Gastrocnemius medialis (tissue), 4 donors: ENCODE measurements around the gene DERA. TPM values are rescaled to one million over a fixed set of nuclear protein-coding genes. Genes with fewer than 3 reads are reported as not detected.
"Not testable (repeated sequence)": the region's sequence is repeated elsewhere in the genome, so short reads cannot be mapped to it uniquely, and the experiment has no call there.

Experiments
- ATAC-seq, 2 donors: fragments of 150-250 bp; one replicate each; pipeline ENCODE4 v1.9.1; 2016
- DNase-seq, 2 donors: peaks; one replicate each; pipeline ENCODE4 v3.0.0-alpha.2; 2019
- H3K27ac ChIP-seq, 4 donors: fragments of 200-600 bp; sonication (generic); 1 replicate in 1 of 4; 2 replicates in 3 of 4; pipeline ENCODE4 v1.5.1; 2016 to 2018; ENCODE audit warnings: mild to moderate bottlenecking in 2 of 4, moderate library complexity in 1 of 4
- H3K27me3 ChIP-seq, 3 donors: fragments of 200-600 bp; sonication (generic) in 2 of 3; 1 replicate in 1 of 3; 2 replicates in 2 of 3; pipeline versions ENCODE4 v1.5.1 to v1.6.0; 2016 to 2019; ENCODE audit warnings: mild to moderate bottlenecking in 1 of 3, moderate library complexity in 1 of 3
- H3K36me3 ChIP-seq, 2 donors: fragments of 200-600 bp; sonication (generic) in 1 of 2; one replicate each; pipeline ENCODE4 v1.5.1; 2017 to 2018
- H3K4me1 ChIP-seq, 2 donors: fragments of 200-600 bp; sonication (generic) in 1 of 2; one replicate each; pipeline ENCODE4 v1.5.1; 2016 to 2017; ENCODE audit warnings: mild to moderate bottlenecking in 2 of 2
- H3K4me3 ChIP-seq, 4 donors: fragments of 200-600 bp; sonication (generic) in 3 of 4; 1 replicate in 1 of 4; 2 replicates in 3 of 4; pipeline ENCODE4 v1.5.1; 2016 to 2019; ENCODE audit warnings: mild to moderate bottlenecking in 2 of 4
- H3K9me3 ChIP-seq, 3 donors: fragments of 200-600 bp; sonication (generic) in 2 of 3; 1 replicate in 1 of 3; 2 replicates in 2 of 3; pipeline ENCODE4 v1.5.1; 2016 to 2019
- POLR2A ChIP-seq, 2 donors: fragments of 450-650 bp; IDR thresholded peaks; one replicate each; pipeline ENCODE4 v1.6.1; 2017; ENCODE audit warnings: antibody characterized with exemption in 2 of 2, mild to moderate bottlenecking in 2 of 2, moderate library complexity in 2 of 2
- in situ Hi-C, 4 donors: fragments of 200-750 bp; cut with MboI; loops; one replicate each; pipeline versions ENCODE4 v1.15.0 to v1.8.0; 2017; ENCODE audit warnings: low sequenced_read_pairs in 4 of 4
- intact Hi-C: fragments of 100-400 bp; cut with DNase I; formaldehyde crosslinking; loops from one replicate; pipeline ENCODE4 v1.15.1; 2023; ENCODE audit warnings: low total_unique reads
- total RNA-seq, 4 donors: library from RNA; depleted of rRNA; stranded (reverse); fragments of >200 nt; gene quantifications; one replicate each; pipeline versions ENCODE4 v1.1.0 to v1.2.3, GENCODE V29; 2016
- TF ChIP-seq, protein P1 (sequence below), 5 experiments: fragments of 450-650 bp in 3 of 5; fragments of 200-600 bp in 2 of 5; sonication (generic) in 2 of 5; IDR thresholded peaks in 4 of 5; conservative IDR thresholded peaks in 1 of 5; 1 replicate in 4 of 5; 2 replicates in 1 of 5; pipeline ENCODE4 v1.5.1; 2016 to 2019; ENCODE audit warnings: antibody characterized with exemption in 5 of 5, mild to moderate bottlenecking in 3 of 5, moderate library complexity in 3 of 5

Gene DERA
- total RNA-seq, 4 donors from 2014 or later = 29.2 to 50.1 (median 34.3) TPM

DNA sequence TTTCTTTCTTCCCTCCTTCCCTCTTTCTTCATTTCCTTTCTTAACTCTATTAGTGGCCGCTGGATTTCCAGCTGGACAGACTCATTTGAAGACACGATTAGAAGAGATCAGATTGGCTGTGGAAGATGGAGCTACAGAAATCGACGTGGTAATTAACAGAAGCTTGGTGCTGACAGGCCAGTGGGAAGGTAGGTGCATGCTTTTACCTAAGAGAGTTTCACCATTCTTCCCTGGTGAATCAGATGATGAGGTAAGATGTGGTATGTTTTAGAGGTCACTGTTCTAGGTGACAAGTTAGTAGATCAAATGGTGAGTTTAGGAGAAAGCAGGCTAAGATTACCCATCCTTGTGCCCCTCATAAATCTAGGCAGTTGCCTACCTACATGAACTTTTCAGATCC lies 51.6 kb downstream of the DERA start:
- H3K36me3 ChIP-seq = peaks cover 0 to 36% of the 10 kb centered on the region in 2 donors
- TF ChIP-seq, protein P1, sequence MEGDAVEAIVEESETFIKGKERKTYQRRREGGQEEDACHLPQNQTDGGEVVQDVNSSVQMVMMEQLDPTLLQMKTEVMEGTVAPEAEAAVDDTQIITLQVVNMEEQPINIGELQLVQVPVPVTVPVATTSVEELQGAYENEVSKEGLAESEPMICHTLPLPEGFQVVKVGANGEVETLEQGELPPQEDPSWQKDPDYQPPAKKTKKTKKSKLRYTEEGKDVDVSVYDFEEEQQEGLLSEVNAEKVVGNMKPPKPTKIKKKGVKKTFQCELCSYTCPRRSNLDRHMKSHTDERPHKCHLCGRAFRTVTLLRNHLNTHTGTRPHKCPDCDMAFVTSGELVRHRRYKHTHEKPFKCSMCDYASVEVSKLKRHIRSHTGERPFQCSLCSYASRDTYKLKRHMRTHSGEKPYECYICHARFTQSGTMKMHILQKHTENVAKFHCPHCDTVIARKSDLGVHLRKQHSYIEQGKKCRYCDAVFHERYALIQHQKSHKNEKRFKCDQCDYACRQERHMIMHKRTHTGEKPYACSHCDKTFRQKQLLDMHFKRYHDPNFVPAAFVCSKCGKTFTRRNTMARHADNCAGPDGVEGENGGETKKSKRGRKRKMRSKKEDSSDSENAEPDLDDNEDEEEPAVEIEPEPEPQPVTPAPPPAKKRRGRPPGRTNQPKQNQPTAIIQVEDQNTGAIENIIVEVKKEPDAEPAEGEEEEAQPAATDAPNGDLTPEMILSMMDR (IDR thresholded peaks at IDR 0.05 in 4 of 5, conservative IDR thresholded peaks at IDR 0.05 in 1 of 5) = no peak
- TF ChIP-seq POLR2A (IDR thresholded peaks at IDR 0.05) = no peak
- intact Hi-C loops (no loop called here), in situ Hi-C loops (no loop called here)
- H3K9me3 ChIP-seq = no peaks in the 10 kb centered on the region
- ATAC-seq = no peak
- no peak overlapping the region for H3K27ac ChIP-seq
- no peaks in the 10 kb centered on the region for H3K27me3 ChIP-seq
- no peak overlapping the region for H3K4me3 ChIP-seq
- DNase-seq = no peak
- H3K4me1 ChIP-seq = no peaks in the 10 kb centered on the region

DNA sequence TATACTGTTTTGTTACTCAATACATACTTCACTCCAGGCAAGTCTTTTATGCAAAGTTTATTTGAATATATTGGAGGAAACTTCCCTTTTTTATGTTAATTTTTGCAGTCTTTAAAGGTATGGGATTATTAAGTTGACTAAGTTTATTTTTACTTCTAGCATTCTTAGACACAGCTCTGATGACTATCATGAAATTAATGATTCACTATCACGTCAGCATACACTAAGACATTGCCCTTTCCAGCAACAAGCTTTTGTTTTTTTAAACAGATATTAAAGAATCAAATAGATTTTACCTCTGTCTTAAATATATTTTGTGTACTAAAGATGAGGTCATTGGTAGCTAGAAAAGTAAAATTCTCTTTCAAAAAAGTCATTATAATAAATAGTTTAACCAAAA lies 52.1 kb downstream of the DERA start:
- TF ChIP-seq, protein P1 (IDR thresholded peaks at IDR 0.05 in 4 of 5, conservative IDR thresholded peaks at IDR 0.05 in 1 of 5) = no peak
- TF ChIP-seq POLR2A (IDR thresholded peaks at IDR 0.05) = no peak
- peaks cover 0 to 36% of the 10 kb centered on the region in 2 donors for H3K36me3 ChIP-seq

DNA sequence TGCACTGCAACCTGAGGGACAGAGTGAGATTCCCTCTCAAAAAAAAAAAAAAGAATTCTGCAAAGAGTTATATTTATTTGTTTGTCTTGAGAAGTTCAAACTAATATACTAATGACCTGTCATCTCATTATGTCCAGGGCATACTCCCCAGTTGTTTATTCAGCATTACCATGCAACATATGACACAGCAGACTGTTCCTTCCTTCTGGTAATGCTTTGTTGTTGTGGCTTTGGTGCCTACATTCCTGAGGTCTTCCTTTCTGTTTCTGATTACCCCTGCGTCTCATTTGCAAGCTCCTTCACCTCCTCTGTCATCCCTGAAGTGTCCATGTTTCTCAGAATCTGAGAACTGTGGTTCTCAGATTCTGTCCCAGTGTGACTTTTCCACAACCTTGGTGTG lies 55.3 kb downstream of the DERA start:
- TF ChIP-seq, protein P1 (IDR thresholded peaks at IDR 0.05 in 4 of 5, conservative IDR thresholded peaks at IDR 0.05 in 1 of 5) = no peak
- TF ChIP-seq POLR2A (IDR thresholded peaks at IDR 0.05) = no peak
- Histone ChIP-seq H3K9me3 (no peaks in the 10 kb centered on the region), H3K4me1 (no peaks in the 10 kb centered on the region), H3K4me3 (no peak overlapping the region), H3K27ac (no peak overlapping the region), H3K36me3 (peaks cover 0 to 27% of the 10 kb centered on the region in 2 donors), H3K27me3 (no peaks in the 10 kb centered on the region)
- DNase-seq = no peak
- in situ Hi-C loops (no loop called here), intact Hi-C loops (no loop called here)
- no peak for ATAC-seq

More for the DNA sequence above, 52.1 kb downstream of the DERA start:
- ATAC-seq = no peak
- intact Hi-C loops (no loop called here), in situ Hi-C loops (no loop called here)
- Histone ChIP-seq H3K4me1 (no peaks in the 10 kb centered on the region), H3K9me3 (no peaks in the 10 kb centered on the region), H3K27me3 (no peaks in the 10 kb centered on the region), H3K27ac (no peak overlapping the region), H3K4me3 (no peak overlapping the region)
- no peak for DNase-seq

GRCh38 chr12:15967053-15967452 lies 55.9 kb downstream of the DERA start:
- H3K27me3 ChIP-seq, DNase-seq, ATAC-seq, intact Hi-C loops, H3K27ac ChIP-seq, H3K4me3 ChIP-seq, H3K9me3 ChIP-seq, in situ Hi-C loops, H3K4me1 ChIP-seq: not testable (repeated sequence)
- peaks cover 0 to 23% of the 10 kb centered on the region in 2 donors for H3K36me3 ChIP-seq

- intact Hi-C loops = no loop called here
- ATAC-seq (no peak), DNase-seq (no peak)
- H3K36me3 ChIP-seq = peaks cover 0 to 5% of the 10 kb centered on the region in 2 donors
- no peaks in the 10 kb centered on the region for H3K27me3 ChIP-seq
- H3K27ac ChIP-seq = no peak overlapping the region
- no peak overlapping the region for H3K4me3 ChIP-seq
- in situ Hi-C loops = no loop called here
- H3K4me1 ChIP-seq = no peaks in the 10 kb centered on the region
- TF ChIP-seq, protein P1 (IDR thresholded peaks at IDR 0.05 in 4 of 5, conservative IDR thresholded peaks at IDR 0.05 in 1 of 5) = no peak
- TF ChIP-seq POLR2A (IDR thresholded peaks at IDR 0.05) = no peak
- no peaks in the 10 kb centered on the region for H3K9me3 ChIP-seq
Observed at GRCh38 chr12:15971211-15971610, 60.1 kb downstream of the DERA start.
